GM18870 (cell line): Measurements from ENCODE around the gene DNAH8.

Source experiments
- ATAC-seq: cut with Tn5 transposase; IDR thresholded peaks from one replicate; pipeline ENCODE4 v1.9.1; 2021; ENCODE audit warnings: moderate library complexity; ENCODE audit not compliant: unreplicated experiment

The DNAH8 gene

GRCh38 chr6:39004801-39005200 is 289.7 kb downstream of the DNAH8 start:
- no peak for ATAC-seq

- ATAC-seq, result no peak
Measured at GRCh38 chr6:39005774-39006173, 290.7 kb downstream of the DNAH8 start.

GRCh38 chr6:39007575-39007974 is 292.5 kb downstream of the DNAH8 start:
- no peak for ATAC-seq

- no peak for ATAC-seq
Measured at GRCh38 chr6:39008737-39009136, 293.6 kb downstream of the DNAH8 start.

- ATAC-seq, result no peak
Measured at GRCh38 chr6:39009476-39009875, 294.4 kb downstream of the DNAH8 start.

GRCh38 chr6:39016839-39017546 is 301.9 kb downstream of the DNAH8 start:
- no peak for ATAC-seq

GRCh38 chr6:39017547-39017880 is 302.4 kb downstream of the DNAH8 start:
- ATAC-seq, result no peak

GRCh38 chr6:39018103-39018502 is 303.0 kb downstream of the DNAH8 start:
- no peak for ATAC-seq

GRCh38 chr6:39020136-39020535 is 305.0 kb downstream of the DNAH8 start:
- no peak for ATAC-seq

- ATAC-seq, result no peak
Measured at GRCh38 chr6:39021041-39021440, 305.9 kb downstream of the DNAH8 start.

- no peak for ATAC-seq
Measured at GRCh38 chr6:39021779-39022178, 306.7 kb downstream of the DNAH8 start.

GRCh38 chr6:39026175-39026574 is 311.1 kb downstream of the DNAH8 start:
- no peak for ATAC-seq

- ATAC-seq, result no peak
Measured at GRCh38 chr6:39029156-39030011, 314.3 kb downstream of the DNAH8 start.

- no peak for ATAC-seq
Measured at GRCh38 chr6:39035681-39036080, 320.6 kb downstream of the DNAH8 start.

- ATAC-seq, result no peak
Measured at GRCh38 chr6:39037082-39037508, 322.0 kb downstream of the DNAH8 start.

GRCh38 chr6:39037707-39038106 is 322.6 kb downstream of the DNAH8 start:
- no peak for ATAC-seq

GRCh38 chr6:39040080-39040673 is 325.1 kb downstream of the DNAH8 start:
- ATAC-seq, result no peak

- ATAC-seq, result no peak
Measured at GRCh38 chr6:39041072-39041471, 326.0 kb downstream of the DNAH8 start.

- ATAC-seq, result no peak
Measured at GRCh38 chr6:39043776-39044175, 328.7 kb downstream of the DNAH8 start.

GRCh38 chr6:39044181-39044580 is 329.1 kb downstream of the DNAH8 start:
- no peak for ATAC-seq

GRCh38 chr6:39047434-39048327 is 332.6 kb downstream of the DNAH8 start:
- ATAC-seq, result no peak
